NCI-H345 (cell line): ENCODE results near the gene OR51B6.
"Not testable (repeated sequence)": the region's sequence is repeated elsewhere in the genome, so short reads cannot be mapped to it uniquely, and the experiment has no call there.

Experiments used
- DNase-seq: peaks from one replicate; lab custom pipeline; 2025; lab: John Stamatoyannopoulos, UW

Gene OR51B6

DNA sequence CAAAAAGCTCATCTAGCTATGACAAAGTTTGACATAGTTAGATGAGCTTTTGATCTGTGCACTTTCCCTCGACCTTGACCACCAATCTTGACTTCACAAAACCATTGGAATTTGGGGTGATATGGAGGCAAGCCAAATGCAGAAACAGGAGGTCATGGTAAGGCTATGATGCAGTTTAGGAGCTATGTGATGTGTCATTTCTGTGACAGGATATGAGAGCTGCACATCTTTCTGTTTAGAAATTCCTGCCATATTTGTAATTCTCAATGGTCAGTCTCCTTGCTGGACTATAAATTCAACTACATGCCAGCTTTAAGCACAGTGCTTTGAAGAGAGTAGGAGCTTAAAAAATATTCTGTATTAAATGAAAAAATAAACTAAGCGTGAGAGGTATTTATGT lies 12.9 kb downstream of the OR51B6 start:
- no peak for DNase-seq

DNA sequence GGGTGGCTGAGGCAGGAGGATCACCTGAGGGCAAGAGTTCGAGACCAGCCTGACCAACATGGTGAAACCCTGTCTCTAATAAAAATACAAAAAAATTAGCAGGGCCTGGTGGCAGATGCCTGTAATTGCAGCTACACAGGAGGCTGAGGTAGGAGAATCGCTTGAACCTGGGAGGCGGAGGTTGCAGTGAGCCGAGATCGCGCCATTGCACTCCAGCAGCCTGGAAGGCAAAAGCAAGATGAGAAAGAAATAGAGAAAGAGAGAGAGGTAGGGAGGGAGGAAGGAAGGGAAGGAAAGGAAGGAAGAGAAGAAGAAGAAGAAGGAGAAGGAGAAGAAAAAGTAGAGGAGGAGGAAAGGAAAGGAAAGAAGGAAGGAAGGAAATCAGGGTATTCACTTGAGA lies 15.1 kb downstream of the OR51B6 start:
- not testable (repeated sequence) for DNase-seq

DNA sequence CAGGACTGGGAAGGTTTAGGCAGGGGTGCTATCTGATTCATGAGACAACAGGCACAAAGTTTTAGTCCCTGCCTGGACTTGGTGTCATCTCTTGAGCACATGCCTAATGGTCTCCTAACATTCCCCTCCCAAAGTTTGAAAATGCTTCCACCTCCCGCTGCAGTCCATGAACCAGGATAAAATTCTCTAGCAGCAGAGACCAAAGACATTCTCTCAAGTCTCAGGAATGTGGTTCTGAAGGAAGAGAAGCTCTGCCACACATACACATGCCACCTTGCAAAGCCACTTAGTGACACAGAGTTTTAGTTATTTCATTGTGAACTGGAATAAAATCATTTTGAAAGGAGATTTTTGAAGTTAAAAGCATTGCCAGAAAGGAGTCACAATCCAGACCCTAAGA lies 15.5 kb downstream of the OR51B6 start:
- no peak for DNase-seq

DNA sequence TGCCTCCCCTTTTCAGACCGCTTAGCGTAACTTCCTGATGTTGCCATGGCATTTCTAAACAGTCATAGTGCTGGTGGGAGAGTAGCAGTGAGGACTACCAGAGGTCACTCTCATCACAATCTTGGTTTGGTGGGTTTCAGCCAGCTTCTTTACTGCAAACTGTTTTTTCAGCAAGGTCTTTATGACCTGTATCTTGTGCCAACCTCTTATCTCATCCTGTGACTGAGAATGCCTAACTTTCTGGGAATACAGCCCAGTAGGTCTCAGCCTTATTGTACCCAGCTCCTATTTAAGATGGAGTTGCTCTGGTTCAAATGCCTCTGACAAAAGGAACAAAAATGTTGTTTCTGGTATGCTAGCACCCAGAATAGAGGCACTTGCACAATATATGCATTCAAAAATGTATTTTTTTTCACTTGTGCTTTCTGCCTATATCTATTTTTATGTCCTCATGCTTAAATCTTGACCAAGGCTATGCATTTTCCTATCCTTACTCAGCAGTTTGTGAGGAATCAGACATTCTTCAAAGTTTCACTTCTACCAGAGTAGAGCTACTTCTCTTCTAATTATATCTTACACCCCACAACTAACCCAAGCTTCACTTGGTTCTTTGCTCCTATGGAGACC lies 16.3 kb downstream of the OR51B6 start:
- DNase-seq: no peak

DNA sequence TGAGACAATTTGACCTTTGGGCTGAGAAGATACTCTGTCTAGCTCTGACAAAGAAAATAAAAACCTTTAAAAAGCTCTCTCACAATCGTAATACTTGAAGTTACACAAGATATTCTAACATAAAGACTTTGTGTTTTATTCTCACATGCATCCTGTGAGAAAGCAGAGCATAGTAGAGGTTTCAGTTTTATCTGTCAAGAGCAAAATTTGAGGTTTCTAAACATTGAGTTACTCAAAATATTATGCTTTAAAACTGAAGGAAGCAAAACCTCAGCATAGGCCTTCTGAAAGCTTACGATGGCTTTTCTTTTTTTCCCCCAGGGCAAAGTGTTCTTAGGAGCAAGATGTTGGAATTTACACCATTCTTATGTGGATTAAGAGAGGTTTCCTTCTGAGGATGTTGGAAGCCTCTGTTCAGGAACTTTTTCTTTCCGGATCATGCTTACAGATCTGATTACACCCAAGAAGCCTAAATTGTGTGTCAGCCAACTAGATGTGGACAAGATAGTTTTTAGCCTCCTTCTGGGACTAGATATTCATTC lies 17.3 kb downstream of the OR51B6 start:
- no peak for DNase-seq

DNA sequence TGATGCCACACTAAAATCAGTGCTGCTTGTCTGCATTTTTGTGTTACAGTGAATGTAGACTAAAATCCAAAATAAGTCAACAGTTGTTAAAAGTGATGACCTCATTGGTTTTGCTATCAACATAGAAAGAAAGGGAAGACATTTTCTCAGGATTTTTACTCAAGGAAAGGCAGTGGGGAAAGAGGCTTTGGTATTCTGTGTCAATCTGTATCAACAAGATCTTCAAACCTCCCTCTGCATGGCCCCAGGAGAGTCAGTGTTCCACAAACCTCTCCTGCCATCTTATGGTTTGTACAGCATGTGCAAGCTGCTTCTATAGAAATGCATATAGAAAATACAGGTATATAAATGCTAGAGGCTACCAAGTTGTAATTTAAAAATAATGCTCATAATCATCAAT lies 18.5 kb downstream of the OR51B6 start:
- peak; percentile 7 for DNase-seq

DNA sequence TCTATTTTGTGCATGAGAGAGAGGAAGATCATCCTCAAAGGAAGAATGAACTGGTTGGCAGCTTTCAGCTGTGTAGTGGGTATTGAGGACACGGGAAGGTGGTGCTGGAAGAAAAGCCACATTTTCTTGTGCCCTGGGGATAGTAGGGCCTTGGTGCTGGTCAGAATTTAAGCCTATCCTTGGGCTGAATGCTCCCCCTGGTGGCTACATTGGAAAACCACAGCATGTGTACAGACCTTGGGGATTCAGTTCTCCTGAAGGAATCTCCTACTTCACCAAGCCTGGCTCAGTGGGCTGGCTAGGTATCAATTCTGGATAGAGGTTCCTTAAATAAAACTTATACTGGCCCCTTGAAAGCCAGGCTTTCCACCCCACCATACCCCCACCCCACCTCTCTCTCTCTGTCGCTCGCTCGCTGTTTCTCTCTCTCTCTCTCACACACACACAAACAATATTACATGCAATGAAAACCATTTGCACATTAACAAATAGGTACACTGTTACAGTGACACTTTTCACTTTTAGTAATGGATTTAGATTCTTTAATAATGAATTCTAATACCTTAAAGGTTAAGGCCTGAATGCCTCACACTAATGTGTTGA lies 29.5 kb downstream of the OR51B6 start:
- peak; percentile 64 for DNase-seq

DNA sequence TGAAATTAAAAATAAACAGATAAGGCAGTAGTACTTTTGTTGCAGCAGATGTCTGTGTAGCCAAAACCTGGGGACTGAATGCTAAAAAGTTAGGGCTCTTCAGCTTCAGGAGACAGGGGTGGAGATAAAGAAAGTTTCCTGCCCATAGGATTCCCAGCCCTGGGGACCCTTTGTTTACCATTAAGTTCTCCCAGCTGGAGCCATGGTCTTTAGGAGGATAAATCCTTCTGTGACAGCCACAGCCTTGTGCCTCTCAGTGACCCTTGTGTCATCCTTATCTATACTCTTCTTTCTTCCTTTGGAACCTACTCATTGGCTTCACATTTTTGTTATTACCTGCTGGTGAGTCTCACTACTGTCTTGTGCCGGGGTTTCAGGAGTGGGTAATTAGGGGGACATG lies 32.3 kb downstream of the OR51B6 start, which contains the start of gene OR51M1:
Gene OR51M1 (plus strand): TSS at position 237 of the 400 bp plus-strand sequence. CDS start 5,587 bp downstream, outside the sequence.
- DNase-seq: no peak

DNA sequence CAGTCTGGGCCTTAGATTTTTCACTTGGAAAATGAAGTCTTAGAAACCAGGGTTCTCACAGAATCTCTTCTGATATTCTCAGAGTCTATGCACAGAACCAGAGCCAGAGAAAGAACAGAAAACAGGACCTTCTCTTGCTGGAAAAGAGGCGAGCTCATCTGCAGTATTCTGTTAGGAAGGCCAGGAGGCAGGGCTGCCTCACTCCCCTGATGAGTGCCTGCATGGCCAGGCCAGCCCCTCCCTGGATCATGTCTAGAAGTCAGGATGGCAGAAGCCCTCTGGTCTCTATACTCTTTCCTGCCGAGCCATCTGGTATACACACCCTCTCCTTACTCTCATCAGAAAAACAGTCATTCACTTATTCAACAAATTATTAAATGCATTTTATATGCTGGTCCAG lies 33.0 kb downstream of the OR51B6 start:
- DNase-seq: no peak

DNA sequence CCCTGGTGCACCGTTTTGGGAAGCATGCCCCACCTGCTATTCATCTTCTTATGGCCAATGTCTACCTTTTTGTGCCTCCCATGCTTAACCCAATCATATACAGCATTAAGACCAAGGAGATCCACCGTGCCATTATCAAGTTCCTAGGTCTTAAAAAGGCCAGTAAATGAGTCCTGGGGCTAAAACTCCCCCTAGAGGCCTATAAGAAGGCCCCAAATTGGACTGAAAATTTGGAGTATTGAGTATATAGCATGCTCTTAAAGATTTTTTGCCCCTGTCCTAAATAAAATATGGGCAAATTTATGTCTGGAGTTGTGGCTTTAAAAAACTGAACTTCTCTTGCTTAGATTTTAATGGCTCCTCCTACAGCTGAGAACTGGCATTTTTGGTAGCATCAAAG lies 38.9 kb downstream of the OR51B6 start:
- no peak for DNase-seq

DNA sequence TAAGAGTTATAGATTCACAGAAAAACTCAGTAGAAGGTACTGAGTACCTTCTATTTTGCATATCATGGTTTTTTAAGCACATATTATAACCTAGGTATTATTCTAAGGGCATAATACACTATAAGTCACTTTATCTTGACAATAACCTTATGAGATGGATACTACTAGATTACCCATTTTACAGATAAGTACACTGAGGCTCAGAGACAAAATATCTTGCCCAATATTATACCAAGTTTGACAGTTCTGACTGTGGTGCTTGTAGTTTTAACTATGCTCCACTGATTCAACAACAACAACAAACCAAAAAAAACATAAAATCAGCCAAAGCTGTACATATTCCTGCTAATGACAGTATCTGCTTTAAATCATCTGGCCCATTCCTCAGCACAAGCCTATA lies 42.8 kb downstream of the OR51B6 start:
- DNase-seq: no peak

DNA sequence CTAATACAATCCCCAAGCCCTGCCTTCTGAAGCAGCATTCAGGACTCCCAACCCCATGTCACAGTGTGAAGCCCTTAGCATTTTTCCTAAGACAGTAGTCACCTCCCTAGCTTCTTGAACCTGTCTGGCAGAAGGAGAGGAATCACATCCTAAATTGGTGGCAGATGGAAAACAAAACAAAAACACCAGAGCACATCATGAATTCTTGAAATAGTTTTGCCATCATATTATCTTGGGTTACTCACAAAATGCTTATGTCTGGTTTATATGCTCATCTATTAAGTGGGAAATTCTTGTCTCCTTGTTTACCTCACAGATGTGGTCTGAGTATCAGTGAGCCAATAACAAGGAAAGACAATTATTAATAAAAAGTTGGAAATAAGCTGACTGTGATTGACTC lies 47.6 kb downstream of the OR51B6 start:
- DNase-seq: no peak
